Measurements from ENCODE around the gene MPP4. TPM values are rescaled to one million over a fixed set of nuclear protein-coding genes. Genes with fewer than 3 reads are reported as not detected.

The MPP4 gene
- total RNA-seq, 1 experiment from 2014 or later = 0.77 TPM

- Histone ChIP-seq H3K4me2 (ENCODE audit: low read length) (no peak overlapping the region), H3K27me3 (ENCODE audit: low read length) (no peaks in the 10 kb centered on the region), H3K9me3 (ENCODE audit: low read length) (no peaks in the 10 kb centered on the region), H2AFZ (ENCODE audit: low read length) (no peak overlapping the region), H3K9ac (ENCODE audit: low read length) (no peak overlapping the region), H4K20me1 (ENCODE audit: low read length) (no peaks in the 10 kb centered on the region), H3K9me2 (replicated peaks; ENCODE audit: low read length) (no peaks in the 10 kb centered on the region), H3F3A (ENCODE audit: low read length, unreplicated experiment) (no peaks in the 10 kb centered on the region), H3K27ac (ENCODE audit: low read length) (peak overlapping the region; percentile 42), H3K4me3 (ENCODE audit: low read length) (no peak overlapping the region), H3K79me2 (ENCODE audit: low read length) (no peaks in the 10 kb centered on the region), H3K36me3 (ENCODE audit: low read depth, low read length) (peaks cover 20% of the 10 kb centered on the region; the same call in 1 of the 2 replicates), H3K4me1 (ENCODE audit: insufficient read depth, low read length) (peaks cover 17% of the 10 kb centered on the region)
- no peak for TF ChIP-seq CTCF (conservative IDR thresholded peaks at IDR 0.05; ENCODE audit: low read depth, low read length)
- no peak for TF ChIP-seq EZH2 (IDR thresholded peaks at IDR 0.05; ENCODE audit: low read length, unreplicated experiment)
- no peak for TF ChIP-seq EZH2phosphoT487 (IDR thresholded peaks at IDR 0.05; ENCODE audit: borderline replicate concordance, low read length)
- intact Hi-C loops (cut with micrococcal nuclease) = no loop called here
- POLR2A ChIA-PET (ENCODE audit: unreplicated experiment) = no interaction called here
- ATAC-seq (peak; percentile 27; the same call in 1 of the 2 replicates), DNase-seq (peak; percentile 40)
- BruUV-seq (replicated peaks) = no TSS peak
- CTCF ChIA-PET = no interaction called here
These were observed 6.1 kb upstream of the MPP4 start for GRCh38 chr2:201704536-201704935.

- Histone ChIP-seq H3K4me2 (ENCODE audit: low read length) (no peak overlapping the region), H3K9me3 (ENCODE audit: low read length) (no peaks in the 10 kb centered on the region), H3K79me2 (ENCODE audit: low read length) (no peaks in the 10 kb centered on the region), H3K9ac (ENCODE audit: low read length) (no peak overlapping the region), H3K4me1 (ENCODE audit: insufficient read depth, low read length) (peaks cover 46% of the 10 kb centered on the region), H3K36me3 (ENCODE audit: low read depth, low read length) (peaks cover 18% of the 10 kb centered on the region; the same call in 1 of the 2 replicates), H3F3A (ENCODE audit: low read length, unreplicated experiment) (peaks cover 7% of the 10 kb centered on the region), H3K27ac (ENCODE audit: low read length) (no peak overlapping the region), H4K20me1 (ENCODE audit: low read length) (no peaks in the 10 kb centered on the region), H2AFZ (ENCODE audit: low read length) (no peak overlapping the region), H3K4me3 (ENCODE audit: low read length) (no peak overlapping the region), H3K27me3 (ENCODE audit: low read length) (no peaks in the 10 kb centered on the region), H3K9me2 (replicated peaks; ENCODE audit: low read length) (no peaks in the 10 kb centered on the region)
- ChIA-PET POLR2A (ENCODE audit: unreplicated experiment) (no interaction called here), CTCF (no interaction called here)
- TF ChIP-seq EZH2 (IDR thresholded peaks at IDR 0.05; ENCODE audit: low read length, unreplicated experiment) (no peak), CTCF (conservative IDR thresholded peaks at IDR 0.05; ENCODE audit: low read depth, low read length) (no peak), EZH2phosphoT487 (IDR thresholded peaks at IDR 0.05; ENCODE audit: borderline replicate concordance, low read length) (no peak)
- ATAC-seq (no peak), DNase-seq (no peak)
- intact Hi-C loops (cut with micrococcal nuclease) = no loop called here
- no TSS peak for BruUV-seq (replicated peaks)
These were observed 3.2 kb upstream of the MPP4 start for GRCh38 chr2:201701646-201702045.

GRCh38 chr2:201699416-201699815 is 972 bp upstream of the MPP4 start:
- H3K9ac ChIP-seq (ENCODE audit: low read length) = peak overlapping the region; percentile 7; the same call in 1 of the 2 replicates
- no peak for DNase-seq
- H2AFZ ChIP-seq (ENCODE audit: low read length) = no peak overlapping the region
- peak overlapping the region; percentile 79 for H3K27ac ChIP-seq (ENCODE audit: low read length)
- no peak for ATAC-seq
- H3K4me3 ChIP-seq (ENCODE audit: low read length) = peak overlapping the region; percentile 11; the same call in 1 of the 2 replicates
- no peaks in the 10 kb centered on the region for H3K9me3 ChIP-seq (ENCODE audit: low read length)
- H3K9me2 ChIP-seq (replicated peaks; ENCODE audit: low read length) = no peaks in the 10 kb centered on the region
- peaks cover 7% of the 10 kb centered on the region for H3F3A ChIP-seq (ENCODE audit: low read length, unreplicated experiment)
- H3K36me3 ChIP-seq (ENCODE audit: low read depth, low read length) = peaks cover 18% of the 10 kb centered on the region; the same call in 1 of the 2 replicates
- POLR2A ChIA-PET (ENCODE audit: unreplicated experiment) = no interaction called here
- H3K4me2 ChIP-seq (ENCODE audit: low read length) = peak overlapping the region; percentile 65
- H4K20me1 ChIP-seq (ENCODE audit: low read length) = no peaks in the 10 kb centered on the region
- H3K4me1 ChIP-seq (ENCODE audit: insufficient read depth, low read length) = peaks cover 55% of the 10 kb centered on the region
- intact Hi-C loops (cut with micrococcal nuclease) = loop anchor here (5.0 kb wide), 2 partner anchors 57 to 467 kb away; partner anchors contain the start of gene TMEM237
- no TSS peak for BruUV-seq (replicated peaks)
- no peaks in the 10 kb centered on the region for H3K79me2 ChIP-seq (ENCODE audit: low read length)
- TF ChIP-seq EZH2 (IDR thresholded peaks at IDR 0.05; ENCODE audit: low read length, unreplicated experiment) (no peak), EZH2phosphoT487 (IDR thresholded peaks at IDR 0.05; ENCODE audit: borderline replicate concordance, low read length) (no peak), CTCF (conservative IDR thresholded peaks at IDR 0.05; ENCODE audit: low read depth, low read length) (no peak)
- CTCF ChIA-PET = no interaction called here
- no peaks in the 10 kb centered on the region for H3K27me3 ChIP-seq (ENCODE audit: low read length)

Measured in PC-3 (cell line).